Measurements from ENCODE around the gene SDS.

The SDS gene

DNA sequence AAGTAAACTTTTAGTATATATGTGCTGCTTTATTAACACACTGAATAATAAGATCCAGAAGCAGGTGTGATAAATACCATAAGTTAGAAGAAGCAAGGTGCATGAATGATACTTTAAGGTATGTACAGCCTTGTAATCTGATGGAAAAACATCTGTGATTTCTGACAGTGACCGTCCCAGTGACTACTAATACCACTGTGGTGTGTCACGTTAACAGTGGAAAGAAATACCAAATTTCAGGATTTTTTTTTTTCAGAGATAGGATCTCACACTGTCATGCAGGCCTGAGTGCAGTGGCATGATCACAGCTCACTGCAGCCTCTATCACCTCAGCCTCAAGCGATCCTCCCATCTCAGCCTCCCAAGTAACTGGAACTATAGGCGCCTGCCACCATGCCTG, 21.5 kb downstream of the SDS start:
- Histone ChIP-seq H3K9me3 (ENCODE audit: control insufficient read depth in 2 of 2, low read length in 2 of 2) (no peaks in the 10 kb centered on the region), H3K4me3 (ENCODE audit: low read length in 2 of 2) (no peak overlapping the region), H3K27ac (ENCODE audit: low read depth in 2 of 2, low read length in 2 of 2) (no peak overlapping the region), H3K9ac (ENCODE audit: low read depth in 1 of 2, low read length in 2 of 2) (no peak overlapping the region), H3K36me3 (ENCODE audit: control insufficient read depth in 2 of 2, insufficient read depth in 2 of 2, low read length in 2 of 2) (peaks cover 6 to 16% of the 10 kb centered on the region in 2 donors), H3K4me1 (ENCODE audit: control insufficient read depth in 2 of 2, insufficient read depth in 2 of 2, low read length in 2 of 2) (no peaks in the 10 kb centered on the region), H3K27me3 (ENCODE audit: control insufficient read depth in 2 of 2, insufficient read depth in 2 of 2, low read length in 2 of 2) (no peaks in the 10 kb centered on the region)

DNA sequence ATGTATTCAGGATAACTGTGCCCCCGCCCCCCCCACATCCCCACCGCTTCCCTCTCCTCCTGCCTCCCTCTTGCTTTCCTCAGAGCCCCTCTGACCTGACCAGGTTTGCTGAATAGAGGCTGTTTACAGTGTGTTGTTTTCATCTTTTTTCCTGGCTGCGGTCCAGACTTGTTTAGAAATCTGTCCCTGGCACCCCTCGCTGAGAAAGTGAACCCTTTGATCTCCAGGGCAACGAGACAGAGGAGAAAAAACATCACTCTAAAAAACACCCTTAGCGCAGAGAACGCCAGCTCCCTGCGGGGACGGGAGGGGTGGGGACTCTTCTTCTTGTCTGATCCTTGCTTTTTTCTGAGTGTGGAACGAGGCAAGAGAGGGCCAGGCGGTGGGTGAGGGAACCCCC, 22.5 kb downstream of the SDS start:
- H3K27ac ChIP-seq (ENCODE audit: low read depth in 2 of 2, low read length in 2 of 2), result no peak overlapping the region
- H3K4me1 ChIP-seq (ENCODE audit: control insufficient read depth in 2 of 2, insufficient read depth in 2 of 2, low read length in 2 of 2), result no peaks in the 10 kb centered on the region
- no peaks in the 10 kb centered on the region for H3K27me3 ChIP-seq (ENCODE audit: control insufficient read depth in 2 of 2, insufficient read depth in 2 of 2, low read length in 2 of 2)
- peaks cover 6 to 19% of the 10 kb centered on the region in 2 donors for H3K36me3 ChIP-seq (ENCODE audit: control insufficient read depth in 2 of 2, insufficient read depth in 2 of 2, low read length in 2 of 2)
- no peak overlapping the region for H3K9ac ChIP-seq (ENCODE audit: low read depth in 1 of 2, low read length in 2 of 2)
- H3K9me3 ChIP-seq (ENCODE audit: control insufficient read depth in 2 of 2, low read length in 2 of 2), result no peaks in the 10 kb centered on the region
- H3K4me3 ChIP-seq (ENCODE audit: low read length in 2 of 2), result no peak overlapping the region

GRCh38 chr12:113378291-113378690, 25.4 kb downstream of the SDS start:
- Histone ChIP-seq H3K27ac (ENCODE audit: low read depth in 2 of 2, low read length in 2 of 2) (no peak overlapping the region), H3K27me3 (ENCODE audit: control insufficient read depth in 2 of 2, insufficient read depth in 2 of 2, low read length in 2 of 2) (no peaks in the 10 kb centered on the region), H3K4me1 (ENCODE audit: control insufficient read depth in 2 of 2, insufficient read depth in 2 of 2, low read length in 2 of 2) (no peaks in the 10 kb centered on the region), H3K9ac (ENCODE audit: low read depth in 1 of 2, low read length in 2 of 2) (no peak overlapping the region), H3K4me3 (ENCODE audit: low read length in 2 of 2) (no peak overlapping the region), H3K36me3 (ENCODE audit: control insufficient read depth in 2 of 2, insufficient read depth in 2 of 2, low read length in 2 of 2) (peaks cover 9 to 23% of the 10 kb centered on the region in 2 donors), H3K9me3 (ENCODE audit: control insufficient read depth in 2 of 2, low read length in 2 of 2) (no peaks in the 10 kb centered on the region)

DNA sequence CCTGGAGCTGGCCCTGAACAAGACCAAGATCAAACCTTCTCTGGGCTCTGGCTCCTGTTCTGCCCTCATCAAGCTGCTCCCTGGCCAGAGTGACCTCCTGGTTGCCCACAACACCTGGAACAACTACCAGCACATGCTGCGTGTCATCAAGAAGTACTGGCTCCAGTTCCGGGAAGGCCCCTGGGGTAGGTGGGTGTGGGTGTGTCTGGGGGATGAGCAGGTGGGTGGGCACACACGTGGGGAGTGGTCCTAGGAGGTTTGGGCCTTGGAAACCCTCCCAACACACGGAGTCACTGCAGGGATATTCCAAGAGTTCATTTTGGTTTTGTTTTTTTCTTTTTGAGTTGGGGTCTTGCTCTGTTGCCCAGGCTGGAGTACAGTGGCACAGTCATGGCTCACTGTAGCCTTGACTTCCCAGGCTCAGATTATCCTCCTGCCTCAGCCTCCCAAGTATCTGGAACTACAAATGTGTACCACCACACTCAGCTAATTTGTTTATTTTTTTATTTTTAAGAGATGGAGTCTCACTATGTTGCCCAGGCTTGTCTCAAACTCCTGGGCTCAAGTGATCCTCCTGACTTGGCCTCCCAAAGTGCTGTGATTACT, 28.8 kb downstream of the SDS start:
- H3K9ac ChIP-seq (ENCODE audit: low read depth in 1 of 2, low read length in 2 of 2), result no peak overlapping the region

DNA sequence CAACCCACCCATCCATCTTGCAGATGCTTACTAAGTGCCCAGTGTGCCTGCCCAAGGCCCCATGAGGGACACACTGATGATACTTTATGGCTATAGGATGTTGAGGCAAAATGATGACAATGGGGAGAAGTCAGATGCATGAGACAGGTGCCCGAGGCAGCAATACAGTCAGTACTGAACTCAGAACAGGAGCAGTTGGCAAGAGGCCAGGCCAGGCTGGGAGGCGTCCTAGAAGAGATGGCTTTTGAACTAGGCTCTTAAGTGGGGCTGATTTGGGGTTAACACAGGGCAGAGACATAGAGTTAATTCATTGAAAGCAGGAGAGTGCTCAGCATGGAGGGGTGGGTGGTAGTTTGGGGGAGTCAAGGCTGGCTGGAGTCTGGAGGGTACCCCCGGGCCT, 29.7 kb downstream of the SDS start:
- Histone ChIP-seq H3K27ac (ENCODE audit: low read depth in 2 of 2, low read length in 2 of 2) (no peak overlapping the region), H3K4me3 (ENCODE audit: low read length in 2 of 2) (no peak overlapping the region), H3K9ac (ENCODE audit: low read depth in 1 of 2, low read length in 2 of 2) (no peak overlapping the region), H3K36me3 (ENCODE audit: control insufficient read depth in 2 of 2, insufficient read depth in 2 of 2, low read length in 2 of 2) (peaks cover 3 to 22% of the 10 kb centered on the region in 2 donors), H3K9me3 (ENCODE audit: control insufficient read depth in 2 of 2, low read length in 2 of 2) (no peaks in the 10 kb centered on the region), H3K4me1 (ENCODE audit: control insufficient read depth in 2 of 2, insufficient read depth in 2 of 2, low read length in 2 of 2) (no peaks in the 10 kb centered on the region), H3K27me3 (ENCODE audit: control insufficient read depth in 2 of 2, insufficient read depth in 2 of 2, low read length in 2 of 2) (no peaks in the 10 kb centered on the region)

More for the DNA sequence above, 28.8 kb downstream of the SDS start:
- H3K27ac ChIP-seq (ENCODE audit: low read depth in 2 of 2, low read length in 2 of 2), result no peak overlapping the region
- H3K27me3 ChIP-seq (ENCODE audit: control insufficient read depth in 2 of 2, insufficient read depth in 2 of 2, low read length in 2 of 2), result no peaks in the 10 kb centered on the region
- H3K9me3 ChIP-seq (ENCODE audit: control insufficient read depth in 2 of 2, low read length in 2 of 2), result no peaks in the 10 kb centered on the region
- no peaks in the 10 kb centered on the region for H3K4me1 ChIP-seq (ENCODE audit: control insufficient read depth in 2 of 2, insufficient read depth in 2 of 2, low read length in 2 of 2)
- peaks cover 3 to 22% of the 10 kb centered on the region in 2 donors for H3K36me3 ChIP-seq (ENCODE audit: control insufficient read depth in 2 of 2, insufficient read depth in 2 of 2, low read length in 2 of 2)
- H3K4me3 ChIP-seq (ENCODE audit: low read length in 2 of 2), result no peak overlapping the region

GRCh38 chr12:113373440-113373839, 30.2 kb downstream of the SDS start:
- Histone ChIP-seq H3K9me3 (ENCODE audit: control insufficient read depth in 2 of 2, low read length in 2 of 2) (no peaks in the 10 kb centered on the region), H3K27me3 (ENCODE audit: control insufficient read depth in 2 of 2, insufficient read depth in 2 of 2, low read length in 2 of 2) (no peaks in the 10 kb centered on the region), H3K4me1 (ENCODE audit: control insufficient read depth in 2 of 2, insufficient read depth in 2 of 2, low read length in 2 of 2) (no peaks in the 10 kb centered on the region), H3K9ac (ENCODE audit: low read depth in 1 of 2, low read length in 2 of 2) (no peak overlapping the region), H3K27ac (ENCODE audit: low read depth in 2 of 2, low read length in 2 of 2) (no peak overlapping the region), H3K4me3 (ENCODE audit: low read length in 2 of 2) (no peak overlapping the region), H3K36me3 (ENCODE audit: control insufficient read depth in 2 of 2, insufficient read depth in 2 of 2, low read length in 2 of 2) (peaks cover 3 to 22% of the 10 kb centered on the region in 2 donors)

- peaks cover 3 to 19% of the 10 kb centered on the region in 2 donors for H3K36me3 ChIP-seq (ENCODE audit: control insufficient read depth in 2 of 2, insufficient read depth in 2 of 2, low read length in 2 of 2)
- no peak overlapping the region for H3K27ac ChIP-seq (ENCODE audit: low read depth in 2 of 2, low read length in 2 of 2)
- no peaks in the 10 kb centered on the region for H3K27me3 ChIP-seq (ENCODE audit: control insufficient read depth in 2 of 2, insufficient read depth in 2 of 2, low read length in 2 of 2)
- no peak overlapping the region for H3K9ac ChIP-seq (ENCODE audit: low read depth in 1 of 2, low read length in 2 of 2)
- H3K4me3 ChIP-seq (ENCODE audit: low read length in 2 of 2), result no peak overlapping the region
- H3K4me1 ChIP-seq (ENCODE audit: control insufficient read depth in 2 of 2, insufficient read depth in 2 of 2, low read length in 2 of 2), result no peaks in the 10 kb centered on the region
- H3K9me3 ChIP-seq (ENCODE audit: control insufficient read depth in 2 of 2, low read length in 2 of 2), result no peaks in the 10 kb centered on the region
Observed at GRCh38 chr12:113372371-113372770, 31.3 kb downstream of the SDS start.

- no peak overlapping the region for H3K27ac ChIP-seq (ENCODE audit: low read depth in 2 of 2, low read length in 2 of 2)
- no peaks in the 10 kb centered on the region for H3K4me1 ChIP-seq (ENCODE audit: control insufficient read depth in 2 of 2, insufficient read depth in 2 of 2, low read length in 2 of 2)
- H3K4me3 ChIP-seq (ENCODE audit: low read length in 2 of 2), result no peak overlapping the region
- H3K9me3 ChIP-seq (ENCODE audit: control insufficient read depth in 2 of 2, low read length in 2 of 2), result no peaks in the 10 kb centered on the region
- H3K27me3 ChIP-seq (ENCODE audit: control insufficient read depth in 2 of 2, insufficient read depth in 2 of 2, low read length in 2 of 2), result no peaks in the 10 kb centered on the region
- peaks cover 3 to 19% of the 10 kb centered on the region in 2 donors for H3K36me3 ChIP-seq (ENCODE audit: control insufficient read depth in 2 of 2, insufficient read depth in 2 of 2, low read length in 2 of 2)
- no peak overlapping the region for H3K9ac ChIP-seq (ENCODE audit: low read depth in 1 of 2, low read length in 2 of 2)
Observed at GRCh38 chr12:113371808-113372207, 31.9 kb downstream of the SDS start.

DNA sequence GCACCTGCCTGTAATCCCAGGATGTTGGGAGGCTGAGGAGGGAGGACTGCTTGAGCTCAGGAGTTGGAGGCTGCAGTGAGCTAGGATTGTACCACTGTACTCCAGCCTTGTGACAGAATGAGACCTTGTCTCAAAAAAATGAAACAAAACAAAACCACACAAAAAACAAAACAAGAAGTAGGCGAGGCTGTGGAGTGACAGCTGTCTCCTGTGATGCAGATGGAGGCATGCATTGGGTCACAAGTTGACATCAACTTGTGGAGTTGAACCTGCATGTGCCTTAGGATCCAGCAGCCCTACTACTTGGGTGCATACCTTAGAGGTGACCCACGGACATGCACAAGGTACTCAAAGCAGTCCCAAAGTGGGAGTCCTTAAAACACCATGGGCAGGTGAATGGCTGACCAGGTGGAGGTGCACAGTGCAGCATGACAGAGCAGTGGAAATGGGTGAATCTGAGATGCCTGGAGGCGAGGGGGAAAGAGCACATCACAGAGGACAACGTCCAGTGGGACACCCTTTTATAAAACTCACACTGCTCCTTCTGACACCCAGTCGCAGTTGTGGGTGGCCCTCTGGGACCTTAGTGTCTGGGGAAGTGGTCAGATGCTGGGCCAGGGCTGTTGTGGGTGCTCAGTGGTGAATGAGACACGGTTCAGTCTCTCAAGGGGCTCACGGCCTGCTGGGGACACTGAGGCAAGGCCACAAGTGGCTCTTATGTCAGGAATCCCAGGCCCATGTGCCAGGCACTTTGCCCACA, 32.6 kb downstream of the SDS start:
- Histone ChIP-seq H3K36me3 (ENCODE audit: control insufficient read depth in 2 of 2, insufficient read depth in 2 of 2, low read length in 2 of 2) (peaks cover 3 to 16% of the 10 kb centered on the region in 2 donors), H3K27ac (ENCODE audit: low read depth in 2 of 2, low read length in 2 of 2) (no peak overlapping the region), H3K27me3 (ENCODE audit: control insufficient read depth in 2 of 2, insufficient read depth in 2 of 2, low read length in 2 of 2) (no peaks in the 10 kb centered on the region)

DNA sequence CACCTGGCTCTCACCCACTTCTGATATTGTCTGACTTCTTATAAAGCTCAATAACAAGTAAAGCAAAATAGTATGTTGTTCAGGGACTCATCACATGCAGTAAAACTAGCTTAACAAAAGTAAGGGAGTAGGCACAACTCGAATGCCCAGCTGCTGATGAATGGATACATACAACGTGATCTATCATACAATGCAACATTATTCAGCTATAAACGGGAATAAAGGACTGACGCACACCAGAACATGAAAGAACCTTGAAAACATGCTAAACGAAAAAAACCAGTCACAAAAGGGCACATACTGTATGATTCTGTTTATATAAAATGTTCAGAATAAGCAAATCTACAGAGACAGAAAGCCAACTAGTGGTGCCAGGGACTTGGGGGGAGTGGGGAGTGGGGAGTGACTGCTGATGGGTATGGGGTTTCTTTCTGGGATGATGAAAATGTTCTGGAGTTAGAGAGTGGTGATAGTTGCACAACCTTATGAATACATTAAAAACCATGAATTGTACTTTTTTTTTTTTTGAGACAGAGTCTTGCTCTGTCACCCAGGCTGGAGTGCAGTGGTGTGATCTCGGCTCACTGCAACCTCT, 34.2 kb downstream of the SDS start:
- Histone ChIP-seq H3K36me3 (ENCODE audit: control insufficient read depth in 2 of 2, insufficient read depth in 2 of 2, low read length in 2 of 2) (peaks cover 0 to 6% of the 10 kb centered on the region in 2 donors), H3K4me1 (ENCODE audit: control insufficient read depth in 2 of 2, insufficient read depth in 2 of 2, low read length in 2 of 2) (no peaks in the 10 kb centered on the region), H3K4me3 (ENCODE audit: low read length in 2 of 2) (no peak overlapping the region), H3K27ac (ENCODE audit: low read depth in 2 of 2, low read length in 2 of 2) (no peak overlapping the region), H3K9ac (ENCODE audit: low read depth in 1 of 2, low read length in 2 of 2) (no peak overlapping the region), H3K27me3 (ENCODE audit: control insufficient read depth in 2 of 2, insufficient read depth in 2 of 2, low read length in 2 of 2) (no peaks in the 10 kb centered on the region), H3K9me3 (ENCODE audit: control insufficient read depth in 2 of 2, low read length in 2 of 2) (no peaks in the 10 kb centered on the region)

More for the DNA sequence above, 32.6 kb downstream of the SDS start:
- Histone ChIP-seq H3K4me3 (ENCODE audit: low read length in 2 of 2) (no peak overlapping the region), H3K9me3 (ENCODE audit: control insufficient read depth in 2 of 2, low read length in 2 of 2) (no peaks in the 10 kb centered on the region), H3K9ac (ENCODE audit: low read depth in 1 of 2, low read length in 2 of 2) (no peak overlapping the region), H3K4me1 (ENCODE audit: control insufficient read depth in 2 of 2, insufficient read depth in 2 of 2, low read length in 2 of 2) (no peaks in the 10 kb centered on the region)
